ENCODE measurements around the gene TANGO2.

DNA sequence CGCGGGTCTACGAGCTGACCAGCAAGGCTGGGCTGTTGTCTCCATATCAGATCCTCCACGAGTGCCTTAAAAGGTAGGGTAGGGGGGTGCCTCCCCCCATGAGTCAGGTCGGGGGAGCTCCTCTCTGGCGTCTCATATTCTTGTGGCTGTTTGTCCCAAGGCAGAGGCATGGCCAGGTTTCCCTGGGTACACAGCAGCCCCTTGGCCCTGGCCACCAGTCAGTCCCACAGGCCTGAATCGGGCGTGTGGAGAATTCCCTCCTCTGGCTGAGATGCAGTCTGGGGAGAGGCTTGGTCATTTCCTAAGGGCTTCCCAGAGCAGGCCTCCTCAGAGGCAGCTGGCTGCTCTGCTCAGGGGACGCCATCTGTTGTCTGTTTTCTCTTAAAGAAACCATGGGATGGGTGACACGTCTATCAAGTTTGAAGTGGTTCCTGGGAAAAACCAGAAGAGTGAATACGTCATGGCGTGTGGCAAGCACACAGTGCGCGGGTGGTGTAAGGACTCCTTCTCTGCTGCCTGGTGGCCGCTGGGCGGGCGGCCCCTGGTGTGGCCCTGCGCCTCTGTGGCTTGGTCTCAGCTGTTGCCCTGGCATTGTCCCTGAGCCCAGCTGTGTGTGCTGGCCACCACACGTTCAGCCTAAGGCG lies 85.4 kb downstream of the TANGO2 start:
- TF ChIP-seq YY1 (IDR thresholded peaks at IDR 0.05; ENCODE audit: insufficient read depth, insufficient read length): no peak
- no peak for TF ChIP-seq SUZ12 (IDR thresholded peaks at IDR 0.05; ENCODE audit: extremely low read depth, insufficient read depth, insufficient read length)
- TF ChIP-seq ZNF274 (IDR thresholded peaks at IDR 0.05; ENCODE audit: low read depth, low read length): no peak
